Measurements from ENCODE around the gene HAPLN2.

Gene HAPLN2

DNA sequence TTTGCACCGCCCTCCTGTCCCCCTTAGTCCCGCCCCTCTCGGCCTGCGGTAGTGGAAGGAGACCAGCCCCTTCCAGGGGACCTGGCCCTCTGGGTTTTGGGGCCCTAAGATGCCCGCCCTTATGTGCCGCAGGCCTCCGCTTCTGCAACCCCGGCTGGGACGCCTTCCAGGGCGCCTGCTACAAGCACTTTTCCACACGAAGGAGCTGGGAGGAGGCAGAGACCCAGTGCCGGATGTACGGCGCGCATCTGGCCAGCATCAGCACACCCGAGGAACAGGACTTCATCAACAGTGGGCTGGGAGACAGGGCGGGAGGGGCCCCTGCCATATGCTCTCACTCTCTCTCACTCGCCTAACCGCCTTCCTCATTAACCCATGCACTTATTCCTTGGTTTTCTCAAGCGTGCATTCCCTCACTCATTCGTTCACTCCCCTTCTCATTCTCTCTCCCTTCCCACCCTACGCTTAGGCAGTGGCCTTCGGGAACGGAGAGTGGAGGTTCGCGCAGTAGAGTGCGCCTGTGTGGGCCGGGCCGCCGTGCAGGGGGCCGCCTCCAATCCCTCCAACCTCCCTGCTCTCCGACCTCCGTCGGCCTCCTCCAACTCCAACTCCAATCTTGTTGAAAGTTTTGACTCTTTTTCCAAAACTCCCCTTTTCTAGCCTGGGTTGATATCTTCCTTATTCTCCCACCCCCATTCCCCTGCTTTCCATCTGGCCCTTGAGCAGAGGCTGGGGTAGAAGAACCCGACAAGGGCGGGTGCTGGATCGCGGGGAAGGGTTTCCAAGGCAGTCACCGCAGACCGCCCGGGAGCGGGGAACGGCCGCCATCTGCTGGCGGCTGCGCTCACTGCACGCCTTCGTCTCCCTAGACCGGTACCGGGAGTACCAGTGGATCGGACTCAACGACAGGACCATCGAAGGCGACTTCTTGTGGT is 37.9 kb downstream of the HAPLN2 start:
- DNase-seq: peak; percentile 68
- no peak overlapping the region for H3K4me3 ChIP-seq (ENCODE audit: low read depth in 1 of 2, low read length in 2 of 2)
- peaks cover 4% of the 10 kb centered on the region for H3K27me3 ChIP-seq (ENCODE audit: insufficient read depth, low read length, poor library complexity)
- no peaks in the 10 kb centered on the region for H3K9me3 ChIP-seq (ENCODE audit: insufficient read depth, low read length, severe bottlenecking)
- no peak overlapping the region for H3K27ac ChIP-seq (ENCODE audit: low read length)
- TF ChIP-seq, protein P1, sequence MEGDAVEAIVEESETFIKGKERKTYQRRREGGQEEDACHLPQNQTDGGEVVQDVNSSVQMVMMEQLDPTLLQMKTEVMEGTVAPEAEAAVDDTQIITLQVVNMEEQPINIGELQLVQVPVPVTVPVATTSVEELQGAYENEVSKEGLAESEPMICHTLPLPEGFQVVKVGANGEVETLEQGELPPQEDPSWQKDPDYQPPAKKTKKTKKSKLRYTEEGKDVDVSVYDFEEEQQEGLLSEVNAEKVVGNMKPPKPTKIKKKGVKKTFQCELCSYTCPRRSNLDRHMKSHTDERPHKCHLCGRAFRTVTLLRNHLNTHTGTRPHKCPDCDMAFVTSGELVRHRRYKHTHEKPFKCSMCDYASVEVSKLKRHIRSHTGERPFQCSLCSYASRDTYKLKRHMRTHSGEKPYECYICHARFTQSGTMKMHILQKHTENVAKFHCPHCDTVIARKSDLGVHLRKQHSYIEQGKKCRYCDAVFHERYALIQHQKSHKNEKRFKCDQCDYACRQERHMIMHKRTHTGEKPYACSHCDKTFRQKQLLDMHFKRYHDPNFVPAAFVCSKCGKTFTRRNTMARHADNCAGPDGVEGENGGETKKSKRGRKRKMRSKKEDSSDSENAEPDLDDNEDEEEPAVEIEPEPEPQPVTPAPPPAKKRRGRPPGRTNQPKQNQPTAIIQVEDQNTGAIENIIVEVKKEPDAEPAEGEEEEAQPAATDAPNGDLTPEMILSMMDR (IDR thresholded peaks at IDR 0.05; ENCODE audit: borderline replicate concordance, extremely low read depth, low read length, poor library complexity, severe bottlenecking): peak; percentile 97
- peak; percentile 34 for TF ChIP-seq EZH2 (IDR thresholded peaks at IDR 0.05; ENCODE audit: borderline replicate concordance, low read depth, low read length, severe bottlenecking)
- no peaks in the 10 kb centered on the region for H3K36me3 ChIP-seq (ENCODE audit: insufficient read depth, low read length)
- peak; percentile 56 for ATAC-seq (ENCODE audit: insufficient read depth, low read depth)
- 0 out of 2 replicates have a peak overlapping the region, but pooled peaks have one; percentile 51 for H2AFZ ChIP-seq (ENCODE audit: low read depth, low read length)
- no peak overlapping the region for H3K9ac ChIP-seq (ENCODE audit: low read depth, low read length)
- no peaks in the 10 kb centered on the region for H3K79me2 ChIP-seq (ENCODE audit: insufficient read depth, low read length)
- peak overlapping the region; percentile 27; the same call in 1 of the 2 replicates for H3K4me2 ChIP-seq (ENCODE audit: insufficient read depth, low read length)
- H3K4me1 ChIP-seq (ENCODE audit: insufficient read depth, low read length): peaks cover 18% of the 10 kb centered on the region
- peaks cover 13% of the 10 kb centered on the region; the same call in 1 of the 2 replicates for H4K20me1 ChIP-seq (ENCODE audit: insufficient read depth, low read length)

DNA sequence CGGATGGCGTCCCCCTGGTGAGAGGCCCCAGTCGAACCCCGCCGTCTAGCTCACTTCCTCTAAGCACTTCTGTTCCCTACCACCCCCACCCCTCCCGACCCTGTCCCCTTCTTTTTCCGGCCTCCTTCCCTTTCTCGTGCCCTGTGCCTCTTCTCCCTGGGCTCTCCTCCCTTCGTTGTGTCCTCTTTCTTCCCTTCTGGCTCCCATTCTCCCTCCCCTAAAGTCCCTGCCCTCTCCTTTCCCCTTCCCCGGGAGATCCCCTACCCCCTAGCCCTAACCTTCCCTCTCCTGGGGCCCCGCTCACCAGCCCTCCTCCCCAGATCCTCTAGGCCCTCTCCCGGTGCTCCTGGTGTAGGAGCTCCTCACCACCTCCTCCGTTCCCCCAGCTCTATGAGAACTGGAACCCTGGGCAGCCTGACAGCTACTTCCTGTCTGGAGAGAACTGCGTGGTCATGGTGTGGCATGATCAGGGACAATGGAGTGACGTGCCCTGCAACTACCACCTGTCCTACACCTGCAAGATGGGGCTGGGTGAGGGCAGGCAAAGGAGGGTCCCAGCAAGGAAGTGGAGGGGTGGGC is 38.6 kb downstream of the HAPLN2 start:
- peaks cover 4% of the 10 kb centered on the region for H3K27me3 ChIP-seq (ENCODE audit: insufficient read depth, low read length, poor library complexity)
- no peak overlapping the region for H3K9ac ChIP-seq (ENCODE audit: low read depth, low read length)
- DNase-seq: no peak
- no peaks in the 10 kb centered on the region for H3K79me2 ChIP-seq (ENCODE audit: insufficient read depth, low read length)
- H3K27ac ChIP-seq (ENCODE audit: low read length): no peak overlapping the region
- ATAC-seq (ENCODE audit: insufficient read depth, low read depth): no peak
- H3K4me1 ChIP-seq (ENCODE audit: insufficient read depth, low read length): peaks cover 18% of the 10 kb centered on the region
- no peaks in the 10 kb centered on the region for H3K9me3 ChIP-seq (ENCODE audit: insufficient read depth, low read length, severe bottlenecking)
- peaks cover 10% of the 10 kb centered on the region; the same call in 1 of the 2 replicates for H4K20me1 ChIP-seq (ENCODE audit: insufficient read depth, low read length)
- peak overlapping the region; percentile 27; the same call in 1 of the 2 replicates for H3K4me2 ChIP-seq (ENCODE audit: insufficient read depth, low read length)
- H3K36me3 ChIP-seq (ENCODE audit: insufficient read depth, low read length): no peaks in the 10 kb centered on the region
- H2AFZ ChIP-seq (ENCODE audit: low read depth, low read length): no peak overlapping the region
- H3K4me3 ChIP-seq (ENCODE audit: low read depth in 1 of 2, low read length in 2 of 2): no peak overlapping the region
- no peak for TF ChIP-seq EZH2 (IDR thresholded peaks at IDR 0.05; ENCODE audit: borderline replicate concordance, low read depth, low read length, severe bottlenecking)
- TF ChIP-seq, protein P1 (IDR thresholded peaks at IDR 0.05; ENCODE audit: borderline replicate concordance, extremely low read depth, low read length, poor library complexity, severe bottlenecking): no peak

DNA sequence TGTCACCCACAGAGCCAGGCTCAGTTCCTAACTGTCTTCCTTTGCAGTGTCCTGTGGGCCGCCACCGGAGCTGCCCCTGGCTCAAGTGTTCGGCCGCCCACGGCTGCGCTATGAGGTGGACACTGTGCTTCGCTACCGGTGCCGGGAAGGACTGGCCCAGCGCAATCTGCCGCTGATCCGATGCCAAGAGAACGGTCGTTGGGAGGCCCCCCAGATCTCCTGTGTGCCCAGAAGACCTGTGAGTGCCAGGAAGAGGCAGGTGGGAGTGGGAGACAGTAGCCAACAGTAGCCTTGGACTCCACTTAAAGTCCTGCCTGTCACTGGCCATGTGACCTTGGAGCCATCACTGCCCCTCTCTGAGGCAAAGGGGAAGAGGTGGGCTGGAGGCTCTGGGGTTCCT is 39.3 kb downstream of the HAPLN2 start:
- H3K4me1 ChIP-seq (ENCODE audit: insufficient read depth, low read length): peaks cover 18% of the 10 kb centered on the region
- H2AFZ ChIP-seq (ENCODE audit: low read depth, low read length): no peak overlapping the region
- H3K9me3 ChIP-seq (ENCODE audit: insufficient read depth, low read length, severe bottlenecking): no peaks in the 10 kb centered on the region
- H3K27ac ChIP-seq (ENCODE audit: low read length): no peak overlapping the region
- H3K27me3 ChIP-seq (ENCODE audit: insufficient read depth, low read length, poor library complexity): peaks cover 4% of the 10 kb centered on the region
- no peaks in the 10 kb centered on the region for H3K36me3 ChIP-seq (ENCODE audit: insufficient read depth, low read length)
- DNase-seq (no peak), ATAC-seq (ENCODE audit: insufficient read depth, low read depth) (no peak)
- no peak overlapping the region for H3K9ac ChIP-seq (ENCODE audit: low read depth, low read length)
- H3K4me2 ChIP-seq (ENCODE audit: insufficient read depth, low read length): no peak overlapping the region
- H3K79me2 ChIP-seq (ENCODE audit: insufficient read depth, low read length): no peaks in the 10 kb centered on the region
- peaks cover 10% of the 10 kb centered on the region; the same call in 1 of the 2 replicates for H4K20me1 ChIP-seq (ENCODE audit: insufficient read depth, low read length)
- no peak overlapping the region for H3K4me3 ChIP-seq (ENCODE audit: low read depth in 1 of 2, low read length in 2 of 2)
- TF ChIP-seq, protein P1 (IDR thresholded peaks at IDR 0.05; ENCODE audit: borderline replicate concordance, extremely low read depth, low read length, poor library complexity, severe bottlenecking): no peak
- no peak for TF ChIP-seq EZH2 (IDR thresholded peaks at IDR 0.05; ENCODE audit: borderline replicate concordance, low read depth, low read length, severe bottlenecking)

All from DND-41 (cell line).